HEK293 (cell line): Measurements from ENCODE around the gene PTPN11.
"Not testable (repeated sequence)": the region's sequence is repeated elsewhere in the genome, so short reads cannot be mapped to it uniquely, and the experiment has no call there.

Experiments used
- CTCF ChIA-PET: fragments of 350-600 bp; formaldehyde crosslinking; extraction: SDS; loops from one replicate; lab custom pipeline; 2021; ENCODE audit warnings: antibody characterized with exemption; lab: Yijun Ruan, JAX
- POLR2A ChIA-PET: fragments of 300-600 bp; formaldehyde crosslinking; extraction: SDS; loops from one replicate; lab custom pipeline; 2020; ENCODE audit warnings: antibody characterized with exemption, inconsistent platforms; lab: Yijun Ruan, JAX
- H3K27ac ChIP-seq: fragments of 200-500 bp; sonication (Bioruptor generic); 2 replicates; pipeline ENCODE4 v1.5.1; 2014; ENCODE audit warnings: low read depth, low read length, control low read depth, inconsistent platforms; ENCODE audit errors: extremely low read depth
- H3K36me3 ChIP-seq, 2 experiments: fragments of 200-500 bp in 1 of 2; sonication (Bioruptor generic) in 1 of 2; 1 replicate in 1 of 2; 2 replicates in 1 of 2; pipeline ENCODE4 v1.5.1; 2014 to 2017; ENCODE audit warnings: inconsistent platforms in 2 of 2, low read length in 2 of 2; ENCODE audit not compliant: control insufficient read depth in 2 of 2, insufficient read depth in 1 of 2
- H3K4me1 ChIP-seq: fragments of 200-500 bp; sonication (Bioruptor generic); 2 replicates; pipeline ENCODE4 v1.5.1; 2014; ENCODE audit warnings: mild to moderate bottlenecking, low read length, inconsistent platforms; ENCODE audit not compliant: control insufficient read depth, insufficient read depth
- H3K4me3 ChIP-seq: 2 replicates; pipeline ENCODE4 v1.5.1; 2011; ENCODE audit warnings: low read depth, mild to moderate bottlenecking, control low read depth, low read length, moderate library complexity
- H3K9me3 ChIP-seq: fragments of 200-500 bp; sonication (Bioruptor generic); 2 replicates; pipeline ENCODE4 v1.5.1; 2014; ENCODE audit warnings: low read depth, low read length, inconsistent platforms; ENCODE audit not compliant: control insufficient read depth, insufficient read depth
- HOXC10 ChIP-seq: sonication (generic); formaldehyde crosslinking; IDR thresholded peaks from 2 replicates; pipeline ENCODE4 v1.8.1; 2023; ENCODE audit warnings: mild to moderate bottlenecking, missing genetic modification reagents
- SCRT1 ChIP-seq: fragments of 450-650 bp; formaldehyde crosslinking; IDR thresholded peaks from 2 replicates; pipeline ENCODE4 v1.5.1; 2016; ENCODE audit warnings: missing biosample characterization, missing genetic modification characterization, borderline replicate concordance
- SCRT2 ChIP-seq: fragments of 450-650 bp; formaldehyde crosslinking; IDR thresholded peaks from 2 replicates; pipeline ENCODE4 v1.5.1; 2016; ENCODE audit warnings: missing biosample characterization, missing genetic modification characterization
- SP7 ChIP-seq: fragments of 450-650 bp; formaldehyde crosslinking; IDR thresholded peaks from 2 replicates; pipeline ENCODE4 v1.5.1; 2016; ENCODE audit warnings: missing biosample characterization, missing genetic modification characterization
- ZFP69B ChIP-seq: fragments of 450-650 bp; formaldehyde crosslinking; IDR thresholded peaks from 2 replicates; pipeline ENCODE4 v1.5.1; 2016; ENCODE audit warnings: missing biosample characterization, missing genetic modification characterization
- ZNF10 ChIP-seq: fragments of 450-650 bp; formaldehyde crosslinking; IDR thresholded peaks from 2 replicates; pipeline ENCODE4 v1.5.1; 2017; ENCODE audit warnings: missing biosample characterization, missing genetic modification characterization
- ZNF214 ChIP-seq: fragments of 450-650 bp; formaldehyde crosslinking; IDR thresholded peaks from 2 replicates; pipeline ENCODE4 v1.5.1; 2017; ENCODE audit warnings: missing biosample characterization, mild to moderate bottlenecking, missing genetic modification characterization, borderline replicate concordance
- ZNF324 ChIP-seq: fragments of 450-650 bp; formaldehyde crosslinking; IDR thresholded peaks from 2 replicates; pipeline ENCODE4 v1.5.1; 2016; ENCODE audit warnings: missing biosample characterization, missing genetic modification characterization
- ZNF571 ChIP-seq: fragments of 450-650 bp; formaldehyde crosslinking; IDR thresholded peaks from 2 replicates; pipeline ENCODE4 v1.5.0; 2017; ENCODE audit warnings: missing biosample characterization, missing genetic modification characterization
- ZNF621 ChIP-seq: fragments of 450-650 bp; formaldehyde crosslinking; IDR thresholded peaks from 2 replicates; pipeline ENCODE4 v1.5.1; 2017; ENCODE audit warnings: missing biosample characterization, missing genetic modification characterization
- ZNF776 ChIP-seq: fragments of 450-650 bp; formaldehyde crosslinking; IDR thresholded peaks from 2 replicates; pipeline ENCODE4 v1.5.0; 2017; ENCODE audit warnings: missing biosample characterization, missing genetic modification characterization, borderline replicate concordance
- ZNF843 ChIP-seq: fragments of 450-650 bp; formaldehyde crosslinking; IDR thresholded peaks from 2 replicates; pipeline ENCODE4 v1.5.1; 2016; ENCODE audit warnings: missing biosample characterization, missing genetic modification characterization
- TF ChIP-seq, protein P1 (sequence below): fragments of 450-650 bp; formaldehyde crosslinking; IDR thresholded peaks from 2 replicates; pipeline ENCODE4 v1.5.1; 2016; ENCODE audit warnings: missing biosample characterization, missing genetic modification characterization
- TF ChIP-seq, protein P2 (sequence below): fragments of 450-650 bp; formaldehyde crosslinking; IDR thresholded peaks from 2 replicates; pipeline ENCODE4 v1.5.1; 2016; ENCODE audit warnings: missing biosample characterization, missing genetic modification characterization
- TF ChIP-seq, protein P3 (sequence below): fragments of 450-650 bp; formaldehyde crosslinking; IDR thresholded peaks from 2 replicates; pipeline ENCODE4 v1.5.1; 2016; ENCODE audit warnings: missing biosample characterization, missing genetic modification characterization
- TF ChIP-seq, protein P4 (sequence below): fragments of 450-650 bp; formaldehyde crosslinking; IDR thresholded peaks from 2 replicates; pipeline ENCODE4 v1.5.1; 2016; ENCODE audit warnings: missing biosample characterization, missing genetic modification characterization

Gene PTPN11

DNA sequence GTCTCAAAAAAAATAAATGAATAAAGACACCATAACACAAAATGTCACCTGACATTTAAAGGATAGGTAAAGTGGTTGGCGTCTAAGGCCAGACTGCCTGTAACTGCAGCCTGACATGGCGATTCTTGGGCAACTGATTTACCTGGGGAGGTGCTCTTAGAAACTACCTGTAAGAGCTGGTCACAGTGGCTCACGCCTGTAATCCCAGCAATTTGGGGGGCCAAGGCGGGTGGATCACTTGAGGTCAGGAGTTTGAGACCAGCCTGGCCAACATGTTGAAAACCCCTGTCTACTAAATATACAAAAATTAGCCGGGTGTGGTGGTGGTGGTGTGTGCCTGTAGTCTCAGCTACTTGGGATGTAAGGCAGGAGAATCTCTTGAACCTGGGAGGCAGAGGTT is 17.7 kb upstream of the PTPN11 start (continued):
- TF ChIP-seq, protein P1, sequence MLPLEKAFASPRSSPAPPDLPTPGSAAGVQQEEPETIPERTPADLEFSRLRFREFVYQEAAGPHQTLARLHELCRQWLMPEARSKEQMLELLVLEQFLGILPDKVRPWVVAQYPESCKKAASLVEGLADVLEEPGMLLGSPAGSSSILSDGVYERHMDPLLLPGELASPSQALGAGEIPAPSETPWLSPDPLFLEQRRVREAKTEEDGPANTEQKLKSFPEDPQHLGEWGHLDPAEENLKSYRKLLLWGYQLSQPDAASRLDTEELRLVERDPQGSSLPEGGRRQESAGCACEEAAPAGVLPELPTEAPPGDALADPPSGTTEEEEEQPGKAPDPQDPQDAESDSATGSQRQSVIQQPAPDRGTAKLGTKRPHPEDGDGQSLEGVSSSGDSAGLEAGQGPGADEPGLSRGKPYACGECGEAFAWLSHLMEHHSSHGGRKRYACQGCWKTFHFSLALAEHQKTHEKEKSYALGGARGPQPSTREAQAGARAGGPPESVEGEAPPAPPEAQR (tag by site-specific recombination), result no peak
- TF ChIP-seq ZNF776 (tag by site-specific recombination) (no peak), ZNF214 (no peak), ZNF571 (no peak), HOXC10 (CRISPR knock-in tag) (no peak)
- TF ChIP-seq, protein P2, sequence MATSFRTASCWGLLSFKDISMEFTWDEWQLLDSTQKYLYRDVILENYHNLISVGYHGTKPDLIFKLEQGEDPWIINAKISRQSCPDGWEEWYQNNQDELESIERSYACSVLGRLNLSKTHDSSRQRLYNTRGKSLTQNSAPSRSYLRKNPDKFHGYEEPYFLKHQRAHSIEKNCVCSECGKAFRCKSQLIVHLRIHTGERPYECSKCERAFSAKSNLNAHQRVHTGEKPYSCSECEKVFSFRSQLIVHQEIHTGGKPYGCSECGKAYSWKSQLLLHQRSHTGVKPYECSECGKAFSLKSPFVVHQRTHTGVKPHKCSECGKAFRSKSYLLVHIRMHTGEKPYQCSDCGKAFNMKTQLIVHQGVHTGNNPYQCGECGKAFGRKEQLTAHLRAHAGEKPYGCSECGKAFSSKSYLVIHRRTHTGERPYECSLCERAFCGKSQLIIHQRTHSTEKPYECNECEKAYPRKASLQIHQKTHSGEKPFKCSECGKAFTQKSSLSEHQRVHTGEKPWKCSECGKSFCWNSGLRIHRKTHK, result no peak
- TF ChIP-seq, protein P3, sequence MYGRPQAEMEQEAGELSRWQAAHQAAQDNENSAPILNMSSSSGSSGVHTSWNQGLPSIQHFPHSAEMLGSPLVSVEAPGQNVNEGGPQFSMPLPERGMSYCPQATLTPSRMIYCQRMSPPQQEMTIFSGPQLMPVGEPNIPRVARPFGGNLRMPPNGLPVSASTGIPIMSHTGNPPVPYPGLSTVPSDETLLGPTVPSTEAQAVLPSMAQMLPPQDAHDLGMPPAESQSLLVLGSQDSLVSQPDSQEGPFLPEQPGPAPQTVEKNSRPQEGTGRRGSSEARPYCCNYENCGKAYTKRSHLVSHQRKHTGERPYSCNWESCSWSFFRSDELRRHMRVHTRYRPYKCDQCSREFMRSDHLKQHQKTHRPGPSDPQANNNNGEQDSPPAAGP, result no peak
- TF ChIP-seq, protein P4, sequence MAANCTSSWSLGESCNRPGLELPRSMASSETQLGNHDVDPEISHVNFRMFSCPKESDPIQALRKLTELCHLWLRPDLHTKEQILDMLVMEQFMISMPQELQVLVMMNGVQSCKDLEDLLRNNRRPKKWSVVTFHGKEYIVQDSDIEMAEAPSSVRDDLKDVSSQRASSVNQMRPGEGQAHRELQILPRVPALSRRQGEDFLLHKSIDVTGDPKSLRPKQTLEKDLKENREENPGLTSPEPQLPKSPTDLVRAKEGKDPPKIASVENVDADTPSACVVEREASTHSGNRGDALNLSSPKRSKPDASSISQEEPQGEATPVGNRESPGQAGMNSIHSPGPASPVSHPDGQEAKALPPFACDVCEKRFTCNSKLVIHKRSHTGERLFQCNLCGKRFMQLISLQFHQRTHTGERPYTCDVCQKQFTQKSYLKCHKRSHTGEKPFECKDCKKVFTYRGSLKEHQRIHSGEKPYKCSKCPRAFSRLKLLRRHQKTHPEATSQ, result no peak

DNA sequence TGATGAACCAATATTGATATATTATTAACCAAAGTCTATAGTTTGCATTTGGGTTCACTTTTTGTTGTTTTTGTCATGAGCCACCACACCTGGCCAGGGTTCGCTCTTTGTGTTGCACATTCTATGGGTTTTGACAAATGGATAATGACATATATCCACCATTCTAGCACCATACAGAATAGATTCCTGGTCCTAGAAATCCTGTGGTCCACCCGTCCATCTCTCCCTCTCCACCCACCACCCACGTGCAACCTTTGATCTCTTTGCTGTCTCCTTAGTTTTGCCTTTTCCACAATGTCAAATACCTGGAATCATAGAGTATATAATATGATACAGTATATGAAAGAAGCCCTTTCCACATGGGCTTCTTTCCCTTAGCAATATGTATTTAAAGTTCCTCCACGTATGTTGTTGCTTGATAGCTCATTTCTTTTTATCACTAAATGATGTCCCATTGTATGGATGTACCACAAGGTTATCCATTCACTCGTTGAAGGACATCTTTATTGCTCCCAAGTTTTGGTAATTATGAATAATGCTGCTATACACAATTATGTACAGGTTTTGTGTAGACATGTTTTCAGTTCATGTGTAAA is 16.7 kb upstream of the PTPN11 start:
- Histone ChIP-seq H3K4me1 (no peaks in the 10 kb centered on the region), H3K4me3 (no peak overlapping the region), H3K9me3 (no peaks in the 10 kb centered on the region), H3K36me3 (peaks cover 22 to 31% of the 10 kb centered on the region in 2 experiments), H3K27ac (no peak overlapping the region)
- TF ChIP-seq ZNF10 (tag by site-specific recombination), result peak; percentile 78
- TF ChIP-seq ZNF843 (tag by site-specific recombination), result no peak
- TF ChIP-seq ZNF621 (tag by site-specific recombination), result no peak
- TF ChIP-seq SCRT1 (tag by site-specific recombination), result no peak
- no peak for TF ChIP-seq ZNF324 (tag by site-specific recombination)
- ChIA-PET CTCF (interaction anchor here (0.7 to 0.9 kb wide), 2 partner anchors 9 to 133 kb away, joined by 3 to 4 read pairs; no protein-coding TSS in a partner anchor), POLR2A (interaction anchor here (0.6 to 0.7 kb wide), 2 partner anchors 34 to 333 kb away, joined by 3 read pairs; no protein-coding TSS in a partner anchor)

DNA sequence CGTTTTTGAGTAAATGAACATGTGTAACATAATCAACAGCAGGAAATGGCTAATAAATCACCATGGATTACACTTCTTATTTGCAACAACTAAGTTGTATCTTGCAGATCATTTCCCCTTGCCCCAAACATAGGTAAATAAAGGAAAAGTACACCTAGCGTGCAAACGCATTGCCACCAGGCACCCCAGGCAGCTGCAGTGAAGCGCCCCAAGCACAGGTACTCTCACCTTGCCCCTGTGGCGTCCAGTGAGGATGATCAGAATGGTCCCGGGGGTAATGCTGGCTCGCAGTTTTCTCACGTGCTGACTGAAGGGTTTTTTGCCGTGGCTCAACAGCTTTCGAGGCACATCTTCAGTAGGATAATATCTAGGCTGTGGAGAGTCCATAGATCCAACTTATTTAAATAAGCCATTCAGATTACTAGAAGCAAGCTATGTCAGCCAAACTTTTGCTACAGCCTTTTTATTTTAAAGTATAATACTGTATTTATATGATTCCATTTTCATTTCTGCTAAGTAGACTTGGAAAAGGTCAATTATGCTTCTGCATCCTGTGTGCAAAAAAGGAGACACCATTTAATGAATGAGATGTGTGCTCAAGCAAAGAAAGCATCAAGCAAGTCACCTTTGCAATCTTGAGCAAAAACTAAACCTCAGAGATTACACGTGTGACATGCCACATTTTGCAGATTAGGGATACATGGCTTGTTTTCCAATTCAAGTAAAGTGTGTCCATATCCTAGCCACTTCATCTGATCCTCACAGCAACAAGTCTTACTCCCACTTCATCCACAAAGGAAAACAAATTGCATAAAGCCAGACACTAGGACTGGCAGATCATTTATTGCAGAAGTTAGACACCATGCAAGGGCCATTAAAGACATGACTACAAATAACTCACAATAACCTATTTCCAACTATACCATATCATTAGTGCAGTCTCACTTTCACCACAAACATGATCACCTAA is 11.9 kb upstream of the PTPN11 start:
- POLR2A ChIA-PET, result no interaction called here
- CTCF ChIA-PET, result interaction anchor here (0.7 kb wide), 1 partner anchor 393 kb away, joined by 3 read pairs; no protein-coding TSS in a partner anchor

DNA sequence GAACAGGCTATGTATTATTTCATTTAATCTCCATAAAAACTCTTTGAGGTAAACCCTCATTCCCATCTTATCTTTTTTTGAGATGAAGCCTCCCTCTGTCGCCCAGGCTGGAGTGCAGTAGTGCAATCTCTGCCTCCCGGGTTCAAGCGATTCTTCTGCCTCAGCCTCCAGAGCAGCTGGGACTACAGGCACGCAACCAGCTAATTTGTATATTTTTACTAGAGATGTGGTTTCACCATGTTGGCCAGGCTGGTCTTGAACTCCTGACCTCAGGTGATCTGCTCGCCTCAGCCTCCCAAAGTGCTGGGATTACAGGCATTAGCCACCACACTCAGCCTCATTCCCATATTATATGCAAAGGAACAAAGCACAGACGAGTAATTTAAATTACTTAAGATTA is 11.1 kb upstream of the PTPN11 start:
- Histone ChIP-seq H3K36me3 (peaks cover 31 to 51% of the 10 kb centered on the region in 2 experiments), H3K4me3 (peak overlapping the region; percentile 25)
- POLR2A ChIA-PET, CTCF ChIA-PET, H3K4me1 ChIP-seq, H3K9me3 ChIP-seq, H3K27ac ChIP-seq: not testable (repeated sequence)

More for the DNA sequence above, 11.9 kb upstream of the PTPN11 start:
- Histone ChIP-seq H3K4me3 (no peak overlapping the region), H3K36me3 (peaks cover 31 to 51% of the 10 kb centered on the region in 2 experiments), H3K4me1 (no peaks in the 10 kb centered on the region), H3K27ac (no peak overlapping the region), H3K9me3 (no peaks in the 10 kb centered on the region)
- TF ChIP-seq SCRT1 (tag by site-specific recombination) (peak; percentile 75), SP7 (tag by site-specific recombination) (peak; percentile 81), ZNF621 (tag by site-specific recombination) (no peak), SCRT2 (tag by site-specific recombination) (peak; percentile 93), ZFP69B (tag by site-specific recombination) (no peak)
